GM21723 (cell line): ENCODE data around the gene TOP2A.

Experiments
- ATAC-seq: cut with Tn5 transposase; IDR thresholded peaks from one replicate; pipeline ENCODE4 v1.9.1; 2021; ENCODE audit warnings: mild to moderate bottlenecking, moderate library complexity; ENCODE audit not compliant: unreplicated experiment

Gene TOP2A

GRCh38 chr17:40454613-40454995 is 36.9 kb upstream of the TOP2A start:
- ATAC-seq = no peak

- no peak for ATAC-seq
These were observed 36.4 kb upstream of the TOP2A start for GRCh38 chr17:40453881-40454612.

- no peak for ATAC-seq
These were observed 35.3 kb upstream of the TOP2A start for GRCh38 chr17:40452921-40453378.

GRCh38 chr17:40452216-40452787 is 34.6 kb upstream of the TOP2A start:
- ATAC-seq = no peak

DNA sequence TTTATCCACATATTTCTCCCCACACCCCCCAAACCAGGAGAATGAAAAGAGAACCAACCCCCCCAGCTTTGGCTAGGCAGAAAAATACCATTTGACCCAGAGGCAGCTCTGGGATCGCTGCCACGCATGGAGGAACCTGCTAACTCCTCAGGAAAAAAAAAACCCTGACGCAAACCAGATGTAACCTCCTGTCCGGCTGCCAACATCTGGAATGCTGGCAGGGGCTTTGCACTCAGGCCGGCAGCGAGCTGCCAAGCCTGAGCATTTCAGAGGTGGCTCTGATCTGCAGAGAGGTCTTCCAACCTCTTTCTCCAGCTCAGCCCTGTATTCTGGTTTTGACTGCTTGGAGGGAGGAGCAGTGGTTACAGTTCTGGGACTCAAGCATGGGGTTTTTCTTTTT is 33.7 kb upstream of the TOP2A start:
- no peak for ATAC-seq

DNA sequence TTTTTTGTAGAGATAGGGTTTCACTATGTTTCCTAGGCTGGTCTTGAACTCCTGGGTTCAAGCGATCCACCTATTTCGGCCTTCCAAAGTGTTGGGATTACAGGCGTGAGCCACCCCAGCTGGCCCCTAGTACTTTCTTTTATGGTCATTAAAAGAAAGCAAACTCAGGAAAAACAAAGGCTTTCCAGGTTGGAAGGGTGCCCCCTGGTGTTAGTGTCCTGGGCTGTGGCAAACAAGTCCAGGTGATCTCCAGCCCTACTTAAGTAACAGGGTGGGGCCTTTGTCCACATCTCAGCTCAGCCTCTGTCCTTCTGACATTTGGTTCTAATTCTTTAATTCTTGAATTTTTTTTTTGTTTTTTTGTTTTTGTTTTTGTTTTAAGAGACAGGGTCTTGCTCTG is 32.5 kb upstream of the TOP2A start:
- no peak for ATAC-seq

DNA sequence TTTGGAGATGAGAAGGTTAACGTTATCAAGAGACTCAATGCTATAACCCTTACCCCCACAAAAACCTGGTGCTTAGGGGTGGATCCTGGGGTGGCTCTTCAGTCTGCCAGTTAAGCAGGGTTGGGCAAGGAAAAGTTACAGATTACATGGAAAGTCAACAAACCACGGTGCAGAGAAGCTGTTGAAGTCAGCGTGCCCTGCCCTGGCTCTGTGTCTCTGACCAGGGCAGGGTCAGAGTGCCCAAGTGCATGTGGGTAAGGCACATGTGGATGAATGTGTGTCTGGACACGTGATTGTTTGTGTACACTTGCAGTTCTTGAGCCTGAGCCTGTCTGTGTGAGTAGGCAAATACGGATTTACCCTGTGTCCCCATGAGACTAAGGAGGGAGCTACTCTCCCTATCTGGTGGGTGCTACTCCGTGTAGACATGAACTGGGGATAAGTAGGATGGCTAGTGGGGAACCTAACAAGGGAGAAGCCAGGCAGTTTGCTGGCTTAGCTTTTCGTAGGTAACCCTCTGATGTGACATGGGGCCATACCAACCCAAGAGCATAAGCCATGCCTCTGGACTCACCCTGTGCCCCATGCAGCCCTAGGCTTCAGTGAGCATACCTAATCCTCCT is 31.1 kb upstream of the TOP2A start:
- ATAC-seq = no peak

DNA sequence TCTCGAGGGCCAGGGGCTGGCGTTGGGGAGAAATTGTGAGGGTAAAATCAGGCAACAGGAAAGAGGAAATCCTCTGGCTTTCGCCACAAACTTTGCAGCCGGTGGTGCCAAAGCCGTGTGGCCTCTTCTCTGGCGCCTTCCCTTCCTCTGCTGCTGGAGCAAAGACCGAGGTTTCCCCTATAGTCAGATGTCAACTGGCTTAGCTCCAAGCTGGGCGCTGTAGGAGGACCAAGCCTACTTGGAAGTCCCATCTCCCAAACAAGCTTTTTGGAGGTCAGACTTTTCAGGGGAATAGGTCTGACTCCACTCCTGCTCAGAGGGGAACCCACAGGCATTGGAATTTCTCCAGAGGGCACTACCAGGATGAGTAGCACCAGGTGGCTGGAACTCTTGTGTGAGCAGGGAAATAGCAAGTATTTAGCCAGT is 30.5 kb upstream of the TOP2A start:
- no peak for ATAC-seq

- ATAC-seq = no peak
These were observed 30.1 kb upstream of the TOP2A start for GRCh38 chr17:40447806-40448205.

- no peak for ATAC-seq
These were observed 29.5 kb upstream of the TOP2A start for GRCh38 chr17:40447148-40447644.

DNA sequence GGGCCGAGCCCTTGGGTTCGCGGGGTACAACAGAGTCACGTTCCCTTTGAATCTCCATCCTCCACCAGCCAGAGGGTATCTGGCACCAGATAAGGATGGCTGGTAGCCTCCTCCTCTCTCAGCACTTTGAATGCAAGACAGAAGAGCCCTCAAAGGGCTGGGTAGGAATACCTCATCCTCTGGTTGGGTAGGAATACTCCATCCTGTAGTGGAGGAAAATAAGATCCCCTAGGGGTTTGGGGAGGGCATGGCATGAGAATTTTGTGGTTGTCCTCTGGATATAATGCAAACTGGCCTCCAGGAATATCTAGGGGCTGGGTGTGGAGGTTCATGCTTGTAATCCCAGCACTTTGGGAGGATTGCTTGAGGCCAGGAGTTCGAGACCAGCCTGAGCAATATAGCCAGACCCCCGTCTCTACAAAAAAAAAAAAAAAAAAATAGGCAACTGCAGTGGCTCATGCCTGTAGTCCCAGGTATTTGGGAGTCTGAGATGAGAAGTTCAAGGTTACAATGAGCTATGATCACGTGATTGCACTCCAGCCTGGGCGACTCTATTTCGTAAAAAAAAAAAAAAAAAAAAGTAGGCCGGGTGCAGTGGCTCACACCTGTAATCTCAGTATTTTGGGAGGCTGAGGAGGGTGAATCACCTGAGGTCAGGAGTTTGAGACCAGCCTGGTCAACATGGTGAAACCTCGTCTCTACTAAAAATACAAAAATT is 28.2 kb upstream of the TOP2A start:
- ATAC-seq = no peak

- no peak for ATAC-seq
These were observed 26.5 kb upstream of the TOP2A start for GRCh38 chr17:40443988-40444899.

- ATAC-seq = peak; percentile 45
These were observed 25.7 kb upstream of the TOP2A start, which contains the start of gene IGFBP4 for GRCh38 chr17:40443196-40443987. Gene IGFBP4, plus strand, starts transcription at chr17:40443450. Its CDS starts 286 bp downstream, at chr17:40443736.

GRCh38 chr17:40442392-40443195 is 24.9 kb upstream of the TOP2A start:
- no peak for ATAC-seq

DNA sequence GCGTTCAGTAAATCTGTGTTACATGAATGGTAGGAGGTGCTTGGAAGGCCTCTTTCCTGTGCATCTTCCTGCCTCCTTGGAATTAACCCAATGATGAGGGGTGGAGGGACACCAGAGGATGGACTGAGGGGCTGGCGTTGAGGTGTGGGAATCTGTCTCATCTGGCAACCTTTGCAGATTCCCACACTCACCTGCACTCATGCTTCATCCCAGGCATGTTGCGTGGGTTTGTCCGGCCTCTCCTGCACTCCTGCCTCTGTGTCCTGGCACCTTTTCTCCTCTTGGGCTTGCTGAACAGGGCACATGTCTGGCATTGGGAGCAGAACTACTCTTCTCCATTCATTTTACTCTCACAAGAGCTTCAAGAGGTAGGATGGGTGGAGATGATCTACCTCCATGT is 22.5 kb upstream of the TOP2A start:
- no peak for ATAC-seq

GRCh38 chr17:40437095-40437732 is 19.5 kb upstream of the TOP2A start:
- ATAC-seq = no peak

GRCh38 chr17:40436636-40437035 is 18.9 kb upstream of the TOP2A start:
- ATAC-seq = no peak
